Right ventricle myocardium inferior (tissue), 1 donor: ENCODE measurements around the gene RELN. TPM values are rescaled to one million over a fixed set of nuclear protein-coding genes. Genes with fewer than 3 reads are reported as not detected.
"Not testable (repeated sequence)": the region's sequence is repeated elsewhere in the genome, so short reads cannot be mapped to it uniquely, and the experiment has no call there.

ENCODE experiments used
- ATAC-seq: fragments of 200-7000 bp; cut with Tn5 transposase; one replicate; pipeline ENCODE4 v1.9.1; 2020; ENCODE audit warnings: mild to moderate bottlenecking, moderate library complexity
- DNase-seq: peaks from one replicate; pipeline ENCODE4 v3.0.0; 2021; ENCODE audit errors: missing footprints
- intact Hi-C: fragments of 100-400 bp; cut with DNase I; formaldehyde crosslinking; loops from one replicate; pipeline ENCODE4 v1.11.0; 2022
- total RNA-seq: library from RNA; stranded (reverse); fragmentation: NEBNext Ultra II Directional; extraction: Animal tissue kit (Norgen Biotek cat#: 25700); gene quantifications from one replicate; pipeline ENCODE4 v1.2.1, GENCODE V29; 2021
- donor health status: DM: no; HTN: yes; CAD: no; lungs with severe emphysema.

The RELN gene
- total RNA-seq, 1 donor from 2014 or later = 0.62 TPM

- no peak for DNase-seq
- intact Hi-C loops = no loop called here
Observed at GRCh38 chr7:103811997-103812396, 177.5 kb downstream of the RELN start.

GRCh38 chr7:103811290-103811689, 178.2 kb downstream of the RELN start:
- intact Hi-C loops = no loop called here
- DNase-seq (no peak), ATAC-seq (no peak)

More at GRCh38 chr7:103811997-103812396, 177.5 kb downstream of the RELN start:
- no peak for ATAC-seq

- intact Hi-C loops = no loop called here
- ATAC-seq = no peak
- DNase-seq = no peak
Observed at GRCh38 chr7:103810112-103810744, 179.2 kb downstream of the RELN start.

- no peak for ATAC-seq
- intact Hi-C loops = no loop called here
- no peak for DNase-seq
Observed at GRCh38 chr7:103809229-103809994, 180.0 kb downstream of the RELN start.

- ATAC-seq (no peak), DNase-seq (no peak)
- intact Hi-C loops = no loop called here
Observed at GRCh38 chr7:103805346-103805745, 184.1 kb downstream of the RELN start.

- intact Hi-C loops = no loop called here
- DNase-seq (no peak), ATAC-seq (no peak)
Observed at GRCh38 chr7:103803631-103804030, 185.8 kb downstream of the RELN start.

- intact Hi-C loops = no loop called here
- ATAC-seq = no peak
- no peak for DNase-seq
Observed at GRCh38 chr7:103799298-103799697, 190.2 kb downstream of the RELN start.

- ATAC-seq (no peak), DNase-seq (no peak)
- intact Hi-C loops = no loop called here
Observed at GRCh38 chr7:103797647-103798307, 191.7 kb downstream of the RELN start.

GRCh38 chr7:103796327-103796962, 193.0 kb downstream of the RELN start:
- intact Hi-C loops = no loop called here
- ATAC-seq (no peak), DNase-seq (no peak)

GRCh38 chr7:103795787-103796186, 193.7 kb downstream of the RELN start:
- DNase-seq (no peak), ATAC-seq (no peak)

GRCh38 chr7:103795107-103795506, 194.4 kb downstream of the RELN start:
- intact Hi-C loops = no loop called here
- DNase-seq (no peak), ATAC-seq (no peak)

More at GRCh38 chr7:103795787-103796186, 193.7 kb downstream of the RELN start:
- intact Hi-C loops = no loop called here

GRCh38 chr7:103794424-103794823, 195.0 kb downstream of the RELN start:
- intact Hi-C loops = no loop called here
- ATAC-seq = no peak
- no peak for DNase-seq

GRCh38 chr7:103793614-103794013, 195.8 kb downstream of the RELN start:
- no peak for DNase-seq
- intact Hi-C loops = no loop called here
- no peak for ATAC-seq

- ATAC-seq (no peak), DNase-seq (no peak)
- intact Hi-C loops = no loop called here
Observed at GRCh38 chr7:103791894-103792293, 197.6 kb downstream of the RELN start.

GRCh38 chr7:103787041-103787440, 202.4 kb downstream of the RELN start:
- ATAC-seq, DNase-seq, intact Hi-C loops: not testable (repeated sequence)

GRCh38 chr7:103784646-103785286, 204.7 kb downstream of the RELN start:
- ATAC-seq = no peak
- DNase-seq = no peak
- intact Hi-C loops = no loop called here

GRCh38 chr7:103781409-103781808, 208.0 kb downstream of the RELN start:
- intact Hi-C loops = no loop called here
- DNase-seq = no peak
- ATAC-seq = no peak

GRCh38 chr7:103780561-103780960, 208.9 kb downstream of the RELN start:
- intact Hi-C loops, DNase-seq, ATAC-seq: not testable (repeated sequence)

GRCh38 chr7:103777440-103777839, 212.0 kb downstream of the RELN start:
- no peak for DNase-seq
- no peak for ATAC-seq
- intact Hi-C loops = no loop called here
